Measurements from ENCODE around the gene EYS.

- TF ChIP-seq SUZ12 (IDR thresholded peaks at IDR 0.05; ENCODE audit: low read length), result no peak
- TF ChIP-seq CTCF (IDR thresholded peaks at IDR 0.05; ENCODE audit: control extremely low read depth in 1 of 3, insufficient read depth in 1 of 3, low read depth in 1 of 3, low read length in 3 of 3), result no peak
- TF ChIP-seq CBX8 (IDR thresholded peaks at IDR 0.05; ENCODE audit: borderline replicate concordance, low read depth, low read length), result no peak
- TF ChIP-seq MAFK (IDR thresholded peaks at IDR 0.05; ENCODE audit: low read depth, low read length), result no peak
- TF ChIP-seq ZNF274 (IDR thresholded peaks at IDR 0.05; ENCODE audit: borderline replicate concordance, extremely low read depth, low read length), result no peak
- TF ChIP-seq JUN (IDR thresholded peaks at IDR 0.05; ENCODE audit: low read depth, low read length), result no peak
- TF ChIP-seq USF2 (IDR thresholded peaks at IDR 0.05; ENCODE audit: low read length), result no peak
- TF ChIP-seq POLR2A (IDR thresholded peaks at IDR 0.05; ENCODE audit: control extremely low read depth in 1 of 2, low read depth in 2 of 2, low read length in 2 of 2), result no peak
- TF ChIP-seq RAD21 (IDR thresholded peaks at IDR 0.05 in 1 of 2, conservative IDR thresholded peaks at IDR 0.05 in 1 of 2; ENCODE audit: low read depth in 2 of 2, low read length in 2 of 2), result no peak
- no peak for TF ChIP-seq MAX (IDR thresholded peaks at IDR 0.05)
- no peak for TF ChIP-seq POLR2AphosphoS5 (IDR thresholded peaks at IDR 0.05; ENCODE audit: low read depth, low read length)
- no peak for TF ChIP-seq CHD1 (IDR thresholded peaks at IDR 0.05; ENCODE audit: low read depth, low read length)
- no peak for TF ChIP-seq EZH2 (IDR thresholded peaks at IDR 0.05; ENCODE audit: low read depth, low read length, severe bottlenecking)
- TF ChIP-seq SP1 (IDR thresholded peaks at IDR 0.05; ENCODE audit: low read depth, low read length), result no peak
Observed at GRCh38 chr6:63716169-63716568, 1990.9 kb downstream of the EYS start.

Data from H1 (cell line).